Duodenal mucosa (tissue), 2 donors: Measurements from ENCODE around the gene IGF2BP3.

ENCODE experiments used
- H3K27ac ChIP-seq: one replicate; pipeline ENCODE4 v1.7.0; 2013; ENCODE audit warnings: low read depth, low read length
- H3K27me3 ChIP-seq, 2 donors: one replicate each; pipeline ENCODE4 v1.7.0; 2013; ENCODE audit warnings: low read length in 2 of 2, control low read depth in 1 of 2; ENCODE audit not compliant: insufficient read depth in 2 of 2, control insufficient read depth in 1 of 2
- H3K36me3 ChIP-seq, 2 donors: one replicate each; pipeline ENCODE4 v1.7.0; 2013; ENCODE audit warnings: low read length in 2 of 2, control low read depth in 1 of 2; ENCODE audit not compliant: insufficient read depth in 2 of 2, control insufficient read depth in 1 of 2
- H3K4me1 ChIP-seq, 2 donors: one replicate each; pipeline ENCODE4 v1.7.0; 2013; ENCODE audit warnings: low read length in 2 of 2, control low read depth in 1 of 2; ENCODE audit not compliant: insufficient read depth in 2 of 2, control insufficient read depth in 1 of 2
- H3K4me3 ChIP-seq, 2 donors: one replicate each; pipeline ENCODE4 v1.7.0; 2013; ENCODE audit warnings: low read length in 2 of 2, low read depth in 1 of 2
- H3K9ac ChIP-seq, 2 donors: one replicate each; pipeline ENCODE4 v1.7.0; 2013; ENCODE audit warnings: low read length in 2 of 2, low read depth in 1 of 2
- H3K9me3 ChIP-seq, 2 donors: one replicate each; pipeline ENCODE4 v1.7.0; 2013; ENCODE audit warnings: low read length in 2 of 2, control low read depth in 1 of 2; ENCODE audit not compliant: control insufficient read depth in 1 of 2

Gene IGF2BP3

GRCh38 chr7:23458044-23458443 lies 12.2 kb downstream of the IGF2BP3 start:
- Histone ChIP-seq H3K27me3 (peaks cover 17 to 24% of the 10 kb centered on the region in 2 donors), H3K4me3 (no peak overlapping the region), H3K9ac (no peak overlapping the region), H3K27ac (no peak overlapping the region), H3K36me3 (no peaks in the 10 kb centered on the region), H3K9me3 (no peaks in the 10 kb centered on the region), H3K4me1 (no peaks in the 10 kb centered on the region)

GRCh38 chr7:23456093-23456492 lies 14.2 kb downstream of the IGF2BP3 start:
- H3K9me3 ChIP-seq = no peaks in the 10 kb centered on the region
- no peak overlapping the region for H3K4me3 ChIP-seq
- no peak overlapping the region for H3K9ac ChIP-seq
- no peaks in the 10 kb centered on the region for H3K36me3 ChIP-seq
- no peak overlapping the region for H3K27ac ChIP-seq
- no peaks in the 10 kb centered on the region for H3K4me1 ChIP-seq
- H3K27me3 ChIP-seq = peaks cover 5 to 15% of the 10 kb centered on the region in 2 donors

GRCh38 chr7:23454881-23455526 lies 15.3 kb downstream of the IGF2BP3 start:
- no peak overlapping the region for H3K4me3 ChIP-seq
- H3K36me3 ChIP-seq = no peaks in the 10 kb centered on the region
- no peak overlapping the region for H3K9ac ChIP-seq
- peaks cover 3 to 12% of the 10 kb centered on the region in 2 donors for H3K27me3 ChIP-seq
- H3K4me1 ChIP-seq = no peaks in the 10 kb centered on the region
- H3K27ac ChIP-seq = no peak overlapping the region
- H3K9me3 ChIP-seq = no peaks in the 10 kb centered on the region

- Histone ChIP-seq H3K4me1 (no peaks in the 10 kb centered on the region), H3K27me3 (no peaks in the 10 kb centered on the region), H3K9me3 (no peaks in the 10 kb centered on the region), H3K9ac (no peak overlapping the region), H3K27ac (no peak overlapping the region), H3K4me3 (no peak overlapping the region), H3K36me3 (no peaks in the 10 kb centered on the region)
These were observed 19.8 kb downstream of the IGF2BP3 start for GRCh38 chr7:23450518-23450917.

GRCh38 chr7:23449941-23450340 lies 20.4 kb downstream of the IGF2BP3 start:
- no peak overlapping the region for H3K4me3 ChIP-seq
- H3K27ac ChIP-seq = no peak overlapping the region
- H3K9ac ChIP-seq = no peak overlapping the region
- no peaks in the 10 kb centered on the region for H3K36me3 ChIP-seq
- no peaks in the 10 kb centered on the region for H3K4me1 ChIP-seq
- H3K27me3 ChIP-seq = no peaks in the 10 kb centered on the region
- H3K9me3 ChIP-seq = no peaks in the 10 kb centered on the region

- Histone ChIP-seq H3K9me3 (no peaks in the 10 kb centered on the region), H3K4me3 (no peak overlapping the region), H3K9ac (no peak overlapping the region), H3K36me3 (no peaks in the 10 kb centered on the region), H3K4me1 (no peaks in the 10 kb centered on the region), H3K27ac (no peak overlapping the region), H3K27me3 (no peaks in the 10 kb centered on the region)
These were observed 25.0 kb downstream of the IGF2BP3 start for GRCh38 chr7:23445326-23445725.

GRCh38 chr7:23443974-23444373 lies 26.3 kb downstream of the IGF2BP3 start:
- Histone ChIP-seq H3K9me3 (no peaks in the 10 kb centered on the region), H3K36me3 (no peaks in the 10 kb centered on the region), H3K27ac (no peak overlapping the region), H3K27me3 (no peaks in the 10 kb centered on the region), H3K4me3 (no peak overlapping the region), H3K9ac (no peak overlapping the region), H3K4me1 (no peaks in the 10 kb centered on the region)

GRCh38 chr7:23438171-23438570 lies 32.1 kb downstream of the IGF2BP3 start:
- H3K27me3 ChIP-seq = peaks cover 0 to 3% of the 10 kb centered on the region in 2 donors
- H3K9ac ChIP-seq = no peak overlapping the region
- H3K36me3 ChIP-seq = no peaks in the 10 kb centered on the region
- no peaks in the 10 kb centered on the region for H3K4me1 ChIP-seq
- no peak overlapping the region for H3K4me3 ChIP-seq
- no peak overlapping the region for H3K27ac ChIP-seq
- no peaks in the 10 kb centered on the region for H3K9me3 ChIP-seq

GRCh38 chr7:23434147-23434917 lies 36.0 kb downstream of the IGF2BP3 start:
- Histone ChIP-seq H3K9ac (no peak overlapping the region), H3K27ac (no peak overlapping the region), H3K9me3 (no peaks in the 10 kb centered on the region), H3K36me3 (no peaks in the 10 kb centered on the region), H3K4me3 (no peak overlapping the region), H3K4me1 (no peaks in the 10 kb centered on the region), H3K27me3 (peaks cover 0 to 3% of the 10 kb centered on the region in 2 donors)

- Histone ChIP-seq H3K27me3 (peaks cover 0 to 3% of the 10 kb centered on the region in 2 donors), H3K9me3 (no peaks in the 10 kb centered on the region), H3K4me1 (no peaks in the 10 kb centered on the region), H3K9ac (no peak overlapping the region), H3K27ac (no peak overlapping the region), H3K4me3 (no peak overlapping the region), H3K36me3 (no peaks in the 10 kb centered on the region)
These were observed 38.5 kb downstream of the IGF2BP3 start for GRCh38 chr7:23431702-23432199.
